Activated B cell treated with CpG ODN at 0.5 μM for 24 hours (primary cell): Measurements from ENCODE around the gene DUS2. TPM values are rescaled to one million over a fixed set of nuclear protein-coding genes. Genes with fewer than 3 reads are reported as not detected.
A peak's percentile ranks its signal among the peaks of the same experiment; 100 is the strongest.

Experiments
- ATAC-seq: fragments of 200-7000 bp; cut with Tn5 transposase; one replicate; pipeline ENCODE4 v1.10.0; 2021; ENCODE audit warnings: low read depth, mild to moderate bottlenecking, moderate library complexity
- CTCF ChIA-PET: fragments of 350-600 bp; sonication (Branson Sonifier 250); formaldehyde crosslinking; loops from one replicate; lab custom pipeline; 2021; ENCODE audit warnings: antibody characterized with exemption; lab: Charles Lee
- POLR2A ChIA-PET: fragments of 350-600 bp; sonication (Branson Sonifier 250); formaldehyde crosslinking; loops from one replicate; lab custom pipeline; 2021; ENCODE audit warnings: antibody characterized with exemption; lab: Charles Lee
- DNase-seq: peaks from one replicate; pipeline ENCODE4 v3.0.0; 2022
- H3K27ac Mint-ChIP-seq: one replicate; pipeline ENCODE4 v1.8.0; 2020; ENCODE audit warnings: mixed read lengths
- H3K27me3 Mint-ChIP-seq: one replicate; pipeline ENCODE4 v1.8.0; 2021; ENCODE audit warnings: mixed read lengths
- H3K36me3 Mint-ChIP-seq: one replicate; pipeline ENCODE4 v1.8.0; 2021; ENCODE audit warnings: low read depth, mixed read lengths
- H3K4me1 Mint-ChIP-seq: one replicate; pipeline ENCODE4 v1.8.0; 2021; ENCODE audit warnings: mixed read lengths
- H3K4me3 Mint-ChIP-seq: one replicate; pipeline ENCODE4 v1.8.0; 2020; ENCODE audit warnings: mild to moderate bottlenecking, mixed read lengths
- H3K9me3 Mint-ChIP-seq: one replicate; pipeline ENCODE4 v1.8.0; 2020; ENCODE audit warnings: mixed read lengths
- intact Hi-C: fragments of 100-400 bp; cut with micrococcal nuclease; formaldehyde crosslinking; loops from one replicate; pipeline ENCODE4 v1.15.1; 2024
- total RNA-seq: library from RNA; stranded (reverse); gene quantifications from 2 replicates; pipeline ENCODE4 v1.2.3, GENCODE V29; 2022
- TF ChIP-seq, protein P1 (sequence below): fragments of 200-600 bp; IDR thresholded peaks from one replicate; pipeline ENCODE4 v1.8.0; 2022; ENCODE audit warnings: antibody characterized with exemption, mild to moderate bottlenecking

The DUS2 gene
- total RNA-seq, 1 donor from 2014 or later = 62.0 TPM

DNA sequence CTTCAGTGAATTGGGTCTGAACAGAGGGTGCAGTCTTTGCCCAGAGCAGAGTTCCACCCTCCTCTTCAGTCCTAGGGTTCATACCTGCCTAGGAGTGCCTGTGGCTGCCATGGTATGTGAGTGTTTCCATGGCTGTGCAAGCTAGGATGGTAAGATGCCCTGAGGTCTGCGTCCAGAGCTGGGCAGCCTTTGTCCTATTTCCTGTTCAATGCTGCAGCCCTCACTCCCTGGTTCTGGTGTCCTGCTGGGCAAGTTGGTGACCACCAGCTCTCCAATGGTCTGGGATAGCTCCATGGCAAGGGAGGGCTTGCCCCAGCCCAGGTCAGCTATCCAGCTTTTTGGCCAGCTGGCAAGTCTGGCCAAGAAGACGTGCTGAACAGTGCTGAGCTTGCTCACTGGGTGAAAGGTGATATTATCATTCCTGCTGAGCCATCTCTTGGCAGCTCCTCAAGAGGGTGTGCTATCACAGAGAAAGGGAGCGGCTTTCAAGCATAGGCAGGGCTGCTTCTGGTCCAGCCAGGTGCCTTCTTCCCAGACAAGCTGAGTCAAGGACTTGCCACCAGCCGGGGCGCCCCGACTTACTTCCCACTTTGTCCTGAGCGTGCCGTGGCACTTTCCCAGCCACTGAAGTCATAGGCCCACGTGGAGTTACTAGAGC, 49.1 kb downstream of the DUS2 start:
- ChIA-PET CTCF (interaction anchor here (0.8 to 6.3 kb wide), 8 partner anchors 8 to 256 kb away, joined by 3 to 54 read pairs (median 7); partner anchors contain the start of gene NFATC3), POLR2A (interaction anchor here (2.4 to 9.1 kb wide), 2 partner anchors 8 to 12 kb away, joined by 16 to 211 read pairs; partner anchors contain the start of gene NFATC3)
- H3K9me3 Mint-ChIP-seq = no peaks in the 10 kb centered on the region
- no peak for DNase-seq
- no peak overlapping the region for H3K4me3 Mint-ChIP-seq
- no peak for ATAC-seq
- H3K4me1 Mint-ChIP-seq = peaks cover 71% of the 10 kb centered on the region
- no peak overlapping the region for H3K27ac Mint-ChIP-seq
- H3K36me3 Mint-ChIP-seq = peaks cover 84% of the 10 kb centered on the region
- no peaks in the 10 kb centered on the region for H3K27me3 Mint-ChIP-seq
- intact Hi-C loops = loop anchor here (10.0 kb wide), 1 partner anchor 407 kb away; the partner anchor contains the start of genes ACD, C16orf86, ENKD1 and PARD6A
- TF ChIP-seq, protein P1, sequence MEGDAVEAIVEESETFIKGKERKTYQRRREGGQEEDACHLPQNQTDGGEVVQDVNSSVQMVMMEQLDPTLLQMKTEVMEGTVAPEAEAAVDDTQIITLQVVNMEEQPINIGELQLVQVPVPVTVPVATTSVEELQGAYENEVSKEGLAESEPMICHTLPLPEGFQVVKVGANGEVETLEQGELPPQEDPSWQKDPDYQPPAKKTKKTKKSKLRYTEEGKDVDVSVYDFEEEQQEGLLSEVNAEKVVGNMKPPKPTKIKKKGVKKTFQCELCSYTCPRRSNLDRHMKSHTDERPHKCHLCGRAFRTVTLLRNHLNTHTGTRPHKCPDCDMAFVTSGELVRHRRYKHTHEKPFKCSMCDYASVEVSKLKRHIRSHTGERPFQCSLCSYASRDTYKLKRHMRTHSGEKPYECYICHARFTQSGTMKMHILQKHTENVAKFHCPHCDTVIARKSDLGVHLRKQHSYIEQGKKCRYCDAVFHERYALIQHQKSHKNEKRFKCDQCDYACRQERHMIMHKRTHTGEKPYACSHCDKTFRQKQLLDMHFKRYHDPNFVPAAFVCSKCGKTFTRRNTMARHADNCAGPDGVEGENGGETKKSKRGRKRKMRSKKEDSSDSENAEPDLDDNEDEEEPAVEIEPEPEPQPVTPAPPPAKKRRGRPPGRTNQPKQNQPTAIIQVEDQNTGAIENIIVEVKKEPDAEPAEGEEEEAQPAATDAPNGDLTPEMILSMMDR = no peak

DNA sequence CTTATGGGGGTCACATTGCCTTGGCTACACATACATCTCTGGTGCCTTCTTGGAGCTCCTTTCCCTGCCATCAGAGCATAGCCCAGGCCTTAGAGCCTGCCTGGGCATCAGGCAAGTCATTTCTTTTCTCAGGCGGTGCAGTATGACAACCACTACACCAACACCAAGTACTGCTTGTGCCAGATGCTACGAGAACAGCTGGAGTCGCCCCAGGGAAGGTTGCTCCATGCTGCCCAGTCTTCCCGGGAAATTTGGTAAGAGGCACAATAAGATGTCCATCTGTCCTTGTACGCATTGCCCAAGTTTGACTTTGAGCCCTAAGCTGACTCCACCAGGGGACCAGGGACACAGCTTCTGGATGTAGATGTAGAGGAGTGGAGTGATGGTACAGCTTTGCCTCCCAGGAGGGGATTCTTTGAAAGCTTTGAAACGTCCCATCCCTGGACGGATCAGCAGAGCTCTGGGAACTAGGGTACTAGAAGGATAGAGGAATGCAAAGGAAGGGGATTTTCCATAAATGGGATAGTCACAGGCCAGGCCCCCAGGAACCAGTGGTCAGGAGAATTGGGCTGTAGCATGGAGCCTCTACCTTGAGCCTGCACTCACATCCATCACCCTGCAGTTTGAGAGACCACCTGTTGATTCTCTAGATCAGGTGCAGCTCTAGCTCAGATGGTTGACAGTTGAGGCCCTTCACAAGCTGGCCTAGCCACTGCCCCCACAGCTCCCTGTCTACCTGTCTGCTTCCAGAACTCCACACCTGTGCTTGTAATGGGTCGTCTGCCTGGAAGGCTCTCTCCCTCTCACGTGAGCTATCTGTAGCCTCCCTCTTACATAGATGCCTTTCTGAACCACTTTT, 51.0 kb downstream of the DUS2 start:
- TF ChIP-seq, protein P1 = no peak
- Mint-ChIP-seq H3K9me3 (no peaks in the 10 kb centered on the region), H3K27ac (peak overlapping the region; percentile 96), H3K27me3 (no peaks in the 10 kb centered on the region), H3K36me3 (peaks cover 85% of the 10 kb centered on the region), H3K4me1 (peaks cover 87% of the 10 kb centered on the region), H3K4me3 (peak overlapping the region; percentile 81)
- DNase-seq (no peak), ATAC-seq (peak; percentile 2)
- ChIA-PET POLR2A (interaction anchor here (0.6 to 9.1 kb wide), 15 partner anchors 8 to 537 kb away, joined by 3 to 211 read pairs (median 4); partner anchors contain the start of genes NFATC3, RANBP10 and TSNAXIP1), CTCF (interaction anchor here (0.6 to 6.3 kb wide), 7 partner anchors 9 to 79 kb away, joined by 3 to 54 read pairs (median 6); partner anchors contain the start of gene NFATC3)
- intact Hi-C loops = loop anchor here (2.0 to 10.0 kb wide), 3 partner anchors 17 to 409 kb away; partner anchors contain the start of genes ACD, C16orf86, ENKD1 and PARD6A

DNA sequence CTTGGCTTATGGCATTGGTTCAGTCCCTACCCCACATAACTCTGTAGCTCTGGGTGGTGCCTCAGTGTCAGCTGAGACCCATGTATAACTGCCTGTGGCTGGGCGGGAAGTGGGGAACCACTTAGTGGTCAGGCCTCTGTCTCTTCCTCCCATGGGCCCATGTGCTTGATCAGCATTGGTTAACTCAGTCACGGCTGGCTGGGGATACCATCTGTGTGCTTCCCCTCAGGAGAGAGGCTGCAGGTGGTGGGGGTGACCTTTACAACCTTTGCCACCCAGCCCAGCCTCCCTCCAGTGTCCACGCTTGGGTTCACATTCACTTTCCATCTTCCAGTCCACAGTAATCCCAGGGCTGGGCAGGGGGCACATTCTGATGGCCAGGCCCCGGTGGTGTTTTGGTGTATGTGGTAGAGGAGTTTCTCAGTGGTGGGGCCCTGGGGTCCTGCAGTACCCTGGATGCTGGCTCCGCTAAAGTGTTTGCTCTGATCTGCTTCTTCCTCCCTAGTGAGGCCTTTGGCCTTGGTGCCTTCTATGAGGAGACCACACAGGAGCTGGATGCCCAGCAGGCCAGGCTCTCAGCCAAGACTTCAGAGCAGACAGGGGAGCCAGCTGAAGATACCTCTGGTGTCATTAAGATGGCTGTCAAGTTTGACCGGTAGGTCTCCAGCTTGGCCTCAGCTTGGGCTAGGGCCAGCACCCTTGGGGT, 51.9 kb downstream of the DUS2 start:
- Mint-ChIP-seq H3K4me1 (peaks cover 88% of the 10 kb centered on the region), H3K9me3 (no peaks in the 10 kb centered on the region), H3K27me3 (no peaks in the 10 kb centered on the region), H3K27ac (peak overlapping the region; percentile 96), H3K4me3 (peak overlapping the region; percentile 81), H3K36me3 (peaks cover 84% of the 10 kb centered on the region)
- peak; percentile 76 for DNase-seq
- ChIA-PET POLR2A (interaction anchor here (0.5 to 9.1 kb wide), 17 partner anchors 10 to 537 kb away, joined by 3 to 211 read pairs (median 3); partner anchors contain the start of gene NFATC3), CTCF (interaction anchor here (0.6 to 6.3 kb wide), 7 partner anchors 9 to 80 kb away, joined by 3 to 54 read pairs (median 6); partner anchors contain the start of gene NFATC3)
- ATAC-seq = peak; percentile 90
- intact Hi-C loops = loop anchor here (1.0 to 10.0 kb wide), 5 partner anchors 9 to 410 kb away; partner anchors contain the start of genes ACD, C16orf86, ENKD1 and PARD6A
- TF ChIP-seq, protein P1 = no peak

DNA sequence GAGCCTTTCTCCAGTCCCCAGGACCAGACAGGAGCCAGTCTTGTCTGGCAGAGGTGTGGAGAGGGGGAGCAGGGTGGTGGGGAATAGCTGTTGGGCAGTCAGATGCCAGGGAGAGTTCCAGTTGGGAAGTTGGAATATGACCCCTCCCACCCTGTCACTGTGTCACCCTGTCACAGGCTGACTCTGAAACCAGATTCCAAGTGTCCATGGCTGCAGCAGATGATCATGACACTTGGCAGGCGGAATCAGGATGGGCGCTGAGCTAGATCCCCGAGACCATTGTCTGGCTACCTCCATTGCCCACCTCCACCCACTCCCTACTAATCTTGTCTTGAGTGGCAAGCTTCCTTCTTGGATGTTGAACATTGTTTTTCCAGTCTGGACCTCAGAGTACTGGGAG, 52.9 kb downstream of the DUS2 start:
- TF ChIP-seq, protein P1 = no peak
- ATAC-seq = no peak
- POLR2A ChIA-PET = interaction anchor here (0.5 to 9.1 kb wide), 8 partner anchors 9 to 233 kb away, joined by 3 to 211 read pairs (median 4); partner anchors contain the start of gene NFATC3

More for the DNA sequence above, 52.9 kb downstream of the DUS2 start:
- CTCF ChIA-PET = interaction anchor here (0.8 to 6.3 kb wide), 2 partner anchors 8 to 10 kb away, joined by 3 to 54 read pairs; partner anchors contain the start of gene NFATC3
- peaks cover 88% of the 10 kb centered on the region for H3K4me1 Mint-ChIP-seq
- no peaks in the 10 kb centered on the region for H3K27me3 Mint-ChIP-seq
- no peak for DNase-seq
- H3K36me3 Mint-ChIP-seq = peaks cover 74% of the 10 kb centered on the region
- peak overlapping the region; percentile 96 for H3K27ac Mint-ChIP-seq
- intact Hi-C loops = loop anchor here (1.0 to 10.0 kb wide), 5 partner anchors 8 to 411 kb away; partner anchors contain the start of genes ACD, C16orf86, ENKD1 and PARD6A
- no peaks in the 10 kb centered on the region for H3K9me3 Mint-ChIP-seq
- H3K4me3 Mint-ChIP-seq = peak overlapping the region; percentile 81
